NCI-H345 treated with DMSO at 0.1 percent for 48 hours (cell line): Measurements from ENCODE around the gene COL25A1.
"Not testable (repeated sequence)": the region's sequence is repeated elsewhere in the genome, so short reads cannot be mapped to it uniquely, and the experiment has no call there.

ENCODE experiments used
- DNase-seq: peaks from one replicate; lab custom pipeline; 2025; ENCODE audit not compliant: unreplicated experiment; lab: John Stamatoyannopoulos, UW

Gene COL25A1

DNA sequence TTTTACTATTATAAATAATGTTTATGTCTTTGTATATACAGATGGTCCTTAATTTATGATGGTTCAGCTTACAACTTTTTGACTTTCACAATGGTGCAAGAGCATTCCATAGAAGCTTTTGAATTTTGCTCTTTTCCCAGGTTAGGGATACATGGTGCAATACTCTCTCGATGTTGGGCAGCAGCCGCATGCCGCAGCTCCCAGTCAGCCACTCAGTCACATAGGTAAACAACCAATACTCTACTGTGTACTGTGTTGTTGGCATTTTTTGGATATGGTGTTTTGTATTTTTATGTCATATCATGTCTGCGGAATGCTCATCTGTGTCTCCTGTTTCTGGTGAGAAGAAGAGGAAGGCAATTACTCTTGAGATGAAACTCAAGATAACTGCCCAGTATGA is 281.6 kb downstream of the COL25A1 start:
- DNase-seq = no peak

DNA sequence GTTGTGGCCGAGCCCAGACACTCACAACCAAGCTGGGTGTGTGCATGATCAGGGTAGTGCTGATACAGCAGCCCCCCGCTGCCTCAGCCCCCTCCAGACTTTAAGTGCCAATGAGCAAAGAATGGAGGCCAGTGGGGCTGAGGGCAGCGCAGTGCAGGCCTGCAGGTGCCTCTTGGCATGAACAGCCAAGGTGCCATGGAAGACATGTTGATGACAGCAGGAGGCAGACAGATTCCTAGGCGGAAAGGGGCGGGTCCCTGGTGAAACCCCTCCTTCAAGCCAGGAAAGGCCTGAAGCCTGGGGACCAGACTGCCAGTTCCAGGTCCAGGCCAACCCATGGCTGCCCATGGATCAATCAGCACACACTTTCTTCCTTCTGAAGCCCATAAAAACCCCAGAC is 286.3 kb downstream of the COL25A1 start:
- DNase-seq = no peak

DNA sequence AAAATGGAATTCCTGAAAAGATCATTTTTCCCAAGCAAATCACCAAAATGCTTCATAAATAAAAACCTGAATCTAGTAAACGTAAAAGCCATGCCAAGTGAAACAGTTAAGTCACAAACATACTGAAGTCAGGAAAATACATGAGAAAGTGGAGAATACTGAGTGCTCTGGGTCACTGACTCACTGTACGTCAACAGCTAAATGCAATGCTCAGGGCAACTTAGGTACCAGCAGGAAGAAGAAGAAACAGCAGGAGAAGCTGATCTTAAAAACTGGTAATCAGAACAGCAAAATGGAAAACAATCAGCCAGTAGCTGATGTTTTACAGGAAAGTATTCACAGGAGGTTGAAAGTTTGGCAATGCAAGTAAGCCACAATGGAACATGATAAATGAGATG is 287.0 kb downstream of the COL25A1 start:
- DNase-seq = no peak

DNA sequence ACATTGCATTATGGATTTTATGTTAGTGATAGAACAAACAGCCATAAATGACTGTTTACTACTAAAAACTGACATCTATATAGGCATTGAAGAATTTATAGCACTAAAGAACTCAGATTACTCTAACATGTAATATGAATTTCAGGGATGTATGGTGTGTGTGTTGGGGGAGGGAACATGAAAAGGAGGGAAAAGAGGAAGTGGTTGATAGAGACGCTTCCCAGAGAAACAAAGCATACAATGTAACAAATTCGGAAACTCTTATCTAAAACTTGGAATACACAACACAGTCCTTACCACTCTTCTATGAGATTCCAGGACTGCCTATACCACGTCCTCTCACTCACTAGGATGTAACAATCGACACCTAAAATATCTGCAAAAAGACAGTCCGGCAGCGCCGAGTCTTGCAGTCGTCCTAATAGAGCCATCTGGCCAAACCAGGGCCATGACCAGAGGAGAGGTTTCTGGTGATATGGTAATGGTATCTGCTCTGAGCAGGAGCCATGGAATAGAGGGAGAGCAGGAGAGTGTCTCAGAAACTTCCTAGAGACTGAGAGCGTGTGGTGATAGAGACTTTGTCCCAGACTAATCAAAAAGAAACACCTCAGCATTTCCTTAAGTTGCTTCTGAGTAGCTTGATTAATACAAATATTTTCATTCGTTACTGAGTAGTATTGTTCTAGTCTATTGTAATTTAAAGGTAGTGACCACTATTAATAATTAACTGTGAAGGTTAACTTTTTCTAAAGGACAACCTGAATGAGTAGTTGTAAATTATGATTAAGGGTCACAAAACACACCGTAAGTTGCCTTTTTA is 287.7 kb downstream of the COL25A1 start:
- DNase-seq = no peak

DNA sequence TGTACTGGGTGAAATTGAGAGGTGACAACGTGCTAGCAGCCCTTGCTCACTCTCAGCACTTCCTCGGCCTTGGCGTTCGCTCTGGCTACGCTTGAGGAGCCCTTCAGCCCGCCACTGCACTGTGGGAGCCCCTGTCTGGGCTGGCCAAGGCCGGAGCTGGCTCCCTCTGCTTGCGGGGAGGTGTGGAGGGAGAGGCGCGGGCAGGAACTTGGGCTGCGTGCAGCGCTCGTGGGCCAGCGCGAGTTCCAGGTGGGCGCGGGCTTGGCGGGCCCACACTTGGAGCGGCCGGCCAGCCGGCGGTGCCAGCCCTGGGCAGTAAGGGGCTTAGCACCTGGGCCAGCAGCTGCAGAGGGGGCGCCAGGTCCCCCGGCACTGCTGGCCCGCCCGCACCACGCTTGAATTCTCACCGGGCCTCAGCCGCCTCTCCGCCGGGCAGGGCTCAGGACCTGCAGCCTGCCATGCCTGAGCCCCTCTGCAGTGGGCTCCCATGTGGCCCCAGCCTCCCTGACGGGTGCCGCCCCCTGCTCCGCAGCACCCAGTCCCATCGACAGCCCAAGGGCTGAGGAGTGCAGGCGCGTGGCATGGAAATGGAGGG is 290.1 kb downstream of the COL25A1 start:
- DNase-seq = no peak

DNA sequence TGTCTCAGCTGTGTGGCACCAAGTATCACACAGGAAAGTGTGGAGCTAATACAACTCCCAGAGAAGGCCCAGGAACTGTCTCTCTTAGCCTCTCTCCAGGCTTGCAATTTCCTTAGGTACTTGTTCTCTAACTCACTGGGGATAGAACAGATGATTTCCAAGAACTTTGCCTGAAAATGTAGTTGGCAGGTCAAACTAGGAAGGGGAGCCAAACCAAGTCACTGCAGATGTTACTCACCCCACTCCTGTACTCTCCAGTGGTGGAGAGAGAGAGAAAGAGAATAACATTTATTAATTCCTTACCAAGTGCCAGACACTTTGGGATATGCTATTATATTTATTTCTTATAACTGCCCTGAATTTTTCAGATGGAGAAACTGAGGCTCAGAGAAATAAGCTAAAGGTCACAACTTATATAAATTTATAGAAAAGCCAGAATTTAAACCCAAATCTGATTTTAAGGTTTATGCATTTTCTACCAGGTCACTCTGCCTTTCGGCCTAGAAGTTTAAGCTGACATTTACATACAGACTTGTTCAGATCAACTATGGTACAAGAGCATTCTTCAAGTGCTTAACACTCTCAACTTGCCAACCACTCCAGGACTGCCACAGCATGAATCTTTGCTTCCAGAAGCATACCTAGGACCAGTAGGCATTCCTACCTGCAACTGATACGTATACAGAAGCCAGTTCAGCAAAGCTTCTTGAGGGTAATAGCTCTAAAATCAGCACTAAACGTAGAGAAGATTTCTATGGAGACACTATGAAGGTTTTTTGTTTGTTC is 291.0 kb downstream of the COL25A1 start:
- DNase-seq = no peak

DNA sequence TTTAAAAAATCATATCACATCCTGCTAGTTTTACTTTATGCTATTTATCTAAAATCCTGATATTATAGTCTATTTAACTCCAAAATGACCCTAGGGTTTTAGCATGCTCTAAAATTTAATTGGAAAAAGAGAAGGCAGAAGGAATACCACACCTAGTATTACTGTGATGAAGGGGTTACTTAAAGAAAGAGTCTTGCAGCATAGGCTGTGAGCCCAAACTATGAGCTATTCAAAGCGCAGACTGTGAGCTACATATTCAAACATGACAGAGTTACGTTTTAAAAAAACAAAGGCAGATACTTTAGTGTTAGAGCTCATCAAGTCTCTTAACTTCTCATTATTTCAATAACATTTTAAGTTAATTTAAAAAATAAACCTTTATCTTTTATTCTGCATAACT is 291.9 kb downstream of the COL25A1 start:
- no peak for DNase-seq

DNA sequence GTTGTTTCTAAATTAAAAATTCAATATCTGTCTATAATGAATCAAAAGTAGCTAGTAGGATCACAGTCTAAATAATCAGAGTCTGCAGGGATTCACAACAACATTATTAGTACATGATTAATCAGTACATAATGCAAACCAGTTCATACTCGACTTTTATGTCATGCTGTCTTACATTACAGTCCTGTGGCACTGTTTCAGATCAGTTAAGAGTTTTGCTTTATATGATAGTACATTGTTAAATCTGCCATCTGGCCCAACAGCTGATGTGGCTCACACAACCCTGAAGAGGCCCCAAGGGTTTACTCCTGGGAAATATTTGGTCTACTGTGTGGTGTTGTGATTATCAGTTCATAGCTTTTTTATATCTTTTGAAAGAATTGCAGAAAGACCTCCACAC is 292.5 kb downstream of the COL25A1 start:
- DNase-seq = no peak

DNA sequence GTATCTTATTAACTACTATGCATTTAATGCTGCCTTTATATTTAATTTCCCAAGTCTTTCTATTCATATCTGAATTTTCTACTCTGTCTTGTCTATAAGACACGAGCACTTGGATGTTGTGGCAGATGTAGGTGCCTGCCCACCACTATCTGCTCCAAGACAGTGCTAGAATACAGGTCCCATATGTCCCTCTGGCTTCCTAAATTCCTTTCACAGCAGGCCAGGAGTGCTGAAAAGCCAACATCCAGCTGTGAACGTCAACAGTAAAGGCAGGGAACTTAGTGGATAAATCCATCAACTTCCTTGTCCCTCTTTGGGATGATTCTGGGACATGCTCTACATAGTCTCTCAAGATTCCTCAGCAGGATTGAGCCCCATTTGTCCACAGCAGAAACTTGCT is 294.5 kb downstream of the COL25A1 start:
- DNase-seq = no peak

DNA sequence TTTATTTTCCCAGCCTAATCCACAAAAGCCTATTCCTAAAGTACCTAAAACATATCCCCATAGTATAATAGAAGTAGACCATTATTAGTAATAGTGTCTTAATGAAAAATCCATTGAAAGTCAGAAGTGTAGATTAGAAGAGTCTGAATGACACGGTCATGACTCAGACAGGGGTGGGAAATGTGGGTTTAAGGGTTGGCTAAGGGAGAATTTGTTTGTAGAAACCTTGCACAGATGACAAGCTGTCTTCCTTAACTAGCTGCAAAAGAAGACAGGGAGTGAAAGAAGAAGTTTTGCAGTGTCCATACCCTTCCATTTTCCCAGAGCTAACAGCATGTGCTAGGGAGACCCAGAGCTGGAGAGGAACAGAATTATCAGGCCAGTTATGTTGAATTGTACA is 296.9 kb downstream of the COL25A1 start:
- no peak for DNase-seq

DNA sequence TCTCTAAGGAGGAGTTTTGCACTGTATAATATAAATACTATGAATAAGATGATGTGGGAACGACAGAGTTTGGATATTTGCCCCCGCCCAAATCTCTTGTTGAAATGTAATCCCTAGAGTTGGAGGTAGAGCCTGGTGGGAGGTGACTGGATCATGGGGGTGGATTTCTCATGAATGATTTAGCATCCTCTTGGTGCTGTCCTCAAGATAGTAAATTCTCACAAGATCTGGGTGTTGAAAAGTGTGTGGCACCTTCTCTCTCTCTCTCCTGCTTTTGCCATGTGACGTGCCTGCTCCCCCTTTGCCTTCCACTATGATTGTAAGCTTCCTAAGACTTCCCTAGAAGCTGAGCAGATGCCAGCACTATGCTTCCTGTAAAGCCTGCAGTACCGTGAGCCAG is 298.0 kb downstream of the COL25A1 start:
- DNase-seq = no peak

DNA sequence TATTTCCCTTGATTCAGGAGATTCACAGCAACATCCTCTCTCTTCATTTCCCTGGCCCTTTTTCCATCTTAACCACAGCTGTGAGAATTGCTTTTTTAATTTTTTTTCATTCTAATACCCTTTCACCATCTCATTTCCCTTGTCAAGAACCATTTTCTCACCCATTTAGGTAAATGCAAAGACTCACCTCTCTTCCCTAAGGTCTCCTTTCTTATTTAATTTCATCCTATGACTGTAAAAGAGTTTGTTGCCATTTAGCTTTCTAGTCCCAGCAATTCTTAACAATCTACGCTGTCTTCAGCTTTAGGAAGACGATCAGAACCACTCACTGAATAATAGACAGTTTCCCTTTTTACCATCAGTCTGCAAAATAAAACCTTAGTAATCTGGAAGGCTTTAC is 298.5 kb downstream of the COL25A1 start:
- no peak for DNase-seq

DNA sequence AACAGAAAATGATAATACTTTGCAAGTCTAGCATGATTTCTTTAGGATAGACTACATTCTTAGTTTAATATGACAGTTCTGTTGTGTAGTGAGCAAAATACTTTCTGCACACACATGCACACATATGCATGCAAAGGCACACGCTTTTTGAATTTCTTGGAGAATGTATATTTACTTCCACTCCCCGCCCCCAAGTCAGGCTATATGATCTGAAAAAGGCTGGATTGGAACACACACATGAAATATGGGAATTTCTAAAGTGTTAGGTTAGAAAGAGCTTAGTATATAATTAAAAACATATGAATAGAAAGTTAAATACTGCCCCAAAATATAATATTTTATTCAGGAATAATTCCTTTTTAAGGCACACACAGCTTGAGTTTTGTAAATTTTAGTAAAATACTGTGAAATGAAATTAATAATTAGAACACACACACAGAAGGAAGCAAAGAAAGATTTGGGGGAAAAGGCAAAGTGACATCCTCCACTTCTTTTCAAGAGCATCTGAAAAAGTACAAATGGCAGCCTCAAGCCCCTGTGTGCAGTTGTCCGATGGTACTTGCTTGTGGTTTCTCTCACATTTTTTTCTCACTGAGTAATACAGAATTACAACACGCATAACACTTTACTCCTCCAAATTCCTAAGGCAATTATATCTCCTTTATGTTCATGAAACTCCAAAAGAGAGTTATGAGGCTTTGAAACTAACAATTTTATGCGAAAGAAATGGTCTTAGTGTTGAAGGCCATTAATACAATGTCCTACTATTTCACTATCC is 310.7 kb downstream of the COL25A1 start:
- no peak for DNase-seq

DNA sequence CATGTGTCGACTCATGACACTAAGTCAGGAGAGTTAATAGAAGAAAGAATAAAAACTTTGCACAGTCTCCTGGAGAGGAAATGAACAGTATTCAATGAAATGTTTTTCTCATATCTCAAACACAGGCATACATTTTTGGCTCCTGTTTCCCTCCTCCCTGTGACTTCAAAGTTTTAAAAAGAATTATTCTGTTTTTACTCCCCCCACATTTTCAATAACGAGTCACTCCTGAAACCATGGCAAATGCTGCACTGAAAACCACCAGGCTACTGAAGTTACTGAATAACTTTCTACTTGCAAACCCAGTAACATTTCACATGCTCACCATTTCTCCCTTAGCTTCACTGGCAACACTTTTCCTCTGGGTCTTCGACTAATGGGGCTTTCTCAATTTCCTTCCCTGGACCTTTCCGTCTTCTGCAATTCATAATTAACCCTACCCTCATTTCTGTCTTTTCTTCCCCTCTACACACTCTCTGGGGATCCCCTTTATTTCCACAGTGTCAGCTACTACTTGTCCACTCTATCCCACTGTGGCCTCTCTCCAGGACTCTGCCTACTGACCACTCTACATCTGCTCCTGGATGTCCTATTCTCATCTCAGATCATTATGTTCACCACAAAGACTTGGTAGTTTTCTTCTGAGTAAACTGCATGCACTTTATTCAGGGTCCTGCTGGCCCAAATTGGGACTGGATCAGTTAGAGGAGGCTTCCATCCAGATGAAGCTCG is 313.8 kb downstream of the COL25A1 start:
- no peak for DNase-seq

DNA sequence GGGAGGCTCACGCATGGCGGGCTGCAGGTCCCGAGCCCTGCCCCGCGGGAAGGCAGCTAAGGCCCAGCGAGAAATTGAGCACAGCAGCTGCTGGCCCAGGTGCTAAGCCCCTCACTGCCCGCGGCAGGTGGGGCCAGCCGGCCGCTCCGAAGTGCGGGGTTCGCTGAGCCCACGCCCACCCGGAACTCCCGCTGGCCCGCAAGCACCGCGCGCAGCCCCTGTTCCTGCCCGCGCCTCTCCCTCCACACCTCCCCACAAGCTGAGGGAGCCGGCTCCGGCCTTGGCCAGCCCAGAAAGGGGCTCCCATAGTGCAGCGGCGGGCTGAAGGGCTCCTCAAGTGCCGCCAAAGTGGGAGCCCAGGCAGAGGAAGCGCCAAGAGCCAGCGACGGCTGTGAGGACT is 318.0 kb downstream of the COL25A1 start:
- not testable (repeated sequence) for DNase-seq

DNA sequence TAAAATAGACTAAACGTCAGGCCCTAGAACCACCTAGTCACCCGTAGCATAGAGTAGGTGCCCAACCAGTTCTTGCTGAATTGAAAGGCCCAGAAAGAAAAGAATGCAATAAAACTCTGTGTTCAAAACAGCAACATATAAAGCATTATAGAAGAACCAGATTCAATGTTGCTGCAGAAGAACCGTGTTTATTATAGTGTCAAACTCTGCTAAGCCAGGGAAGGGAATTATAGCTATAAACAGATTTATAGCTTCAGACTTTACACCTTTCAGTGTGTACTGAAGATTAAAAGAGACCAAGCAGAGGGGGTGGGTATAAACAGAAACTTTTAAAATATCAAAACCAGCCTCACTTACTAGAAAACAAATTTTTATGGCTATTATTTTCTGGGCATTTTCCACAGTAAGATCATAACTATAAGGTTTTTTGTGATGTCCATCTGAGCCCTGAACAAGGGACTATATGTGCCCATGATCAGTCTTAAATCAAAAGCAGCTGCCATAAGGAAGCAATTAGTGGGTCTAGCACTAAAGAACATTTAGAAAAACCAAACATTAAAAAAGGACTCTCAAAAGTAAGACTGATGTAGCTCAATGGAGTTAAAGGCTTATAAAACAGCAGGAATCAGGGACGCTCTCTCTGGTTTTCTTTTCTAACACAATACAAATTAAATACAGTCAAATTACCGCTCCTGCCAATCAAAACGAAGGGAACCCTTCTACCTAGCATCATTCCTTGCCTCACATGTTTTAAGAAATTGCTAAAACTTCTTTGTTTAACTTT is 319.9 kb downstream of the COL25A1 start:
- DNase-seq = no peak

DNA sequence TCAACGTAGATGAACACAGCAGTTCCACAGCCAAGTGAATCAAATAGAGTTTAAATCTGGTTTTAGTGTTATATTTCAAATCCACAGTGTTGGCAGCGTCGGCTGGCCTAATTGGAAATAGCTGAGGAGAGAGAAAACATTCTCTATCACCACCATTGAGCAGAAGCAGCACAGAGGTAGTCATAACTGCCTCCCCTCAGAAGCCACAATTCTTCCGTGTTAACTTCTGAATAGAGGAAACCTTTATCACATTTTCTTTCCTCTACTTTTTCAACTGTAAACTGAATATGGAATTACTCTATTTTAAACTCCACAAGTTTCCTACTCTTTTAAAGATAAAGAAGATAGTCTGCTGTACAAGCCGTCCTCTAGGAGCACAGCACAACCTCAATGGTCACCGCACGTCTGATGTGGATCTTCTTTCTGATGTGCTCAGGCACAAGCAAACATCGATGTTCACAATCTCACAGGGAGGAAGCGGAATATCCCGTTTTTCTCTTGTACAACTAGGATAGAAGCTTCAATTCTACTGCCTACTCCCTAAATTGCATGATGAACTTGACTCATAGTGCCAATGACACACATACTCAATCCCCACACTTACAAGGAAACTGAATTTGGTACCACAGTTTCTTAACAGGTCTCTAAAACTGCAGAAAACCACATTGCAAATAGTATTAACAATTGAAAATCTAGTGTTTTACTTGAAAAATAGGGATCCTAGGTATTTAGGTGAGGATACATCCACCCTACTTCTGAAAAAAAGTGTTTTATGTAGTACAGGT is 321.8 kb downstream of the COL25A1 start:
- no peak for DNase-seq

DNA sequence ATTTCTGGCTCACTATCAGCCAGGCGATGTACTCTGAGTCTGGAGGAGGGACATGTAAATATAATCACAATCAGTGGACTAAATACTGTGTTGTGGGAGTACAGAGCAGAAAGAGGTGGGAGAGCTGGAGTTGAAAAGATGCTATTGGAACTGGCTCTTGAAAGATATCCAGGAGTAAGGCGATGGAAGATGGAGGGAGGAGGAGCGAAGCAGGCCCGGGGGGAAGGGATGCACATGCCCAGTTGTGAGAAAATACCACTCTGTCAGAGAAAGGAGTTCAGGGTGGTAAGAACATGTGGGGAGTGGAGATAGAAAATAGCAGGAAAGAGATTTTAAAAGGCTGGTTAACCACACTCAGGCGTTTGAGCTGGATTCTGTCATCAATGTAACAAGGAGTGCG is 322.7 kb downstream of the COL25A1 start:
- no peak for DNase-seq

DNA sequence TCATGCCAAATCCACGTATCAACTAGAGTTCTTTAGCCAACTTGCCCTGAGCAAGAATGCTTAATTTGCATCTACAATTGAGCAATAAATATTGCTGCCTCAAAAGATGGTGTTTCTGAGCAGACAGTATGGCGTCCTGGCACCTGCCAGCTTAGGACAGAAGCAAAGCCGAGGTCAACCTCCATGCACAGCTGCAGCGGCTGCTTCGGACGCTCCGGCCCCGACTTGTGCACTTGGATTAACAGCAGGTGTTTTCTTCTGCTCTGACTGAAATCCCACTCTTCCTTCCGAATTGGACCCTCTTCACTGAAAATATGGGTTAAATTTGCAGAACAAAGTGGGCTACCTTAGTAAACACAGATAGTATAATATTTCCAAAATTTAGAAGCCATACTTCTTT is 324.4 kb downstream of the COL25A1 start:
- no peak for DNase-seq
